NOMO-1 treated with DMSO at 0.1 percent for 48 hours (cell line): Measurements from ENCODE around the gene TMBIM1.
"Not testable (repeated sequence)": the region's sequence is repeated elsewhere in the genome, so short reads cannot be mapped to it uniquely, and the experiment has no call there.

Experiments used
- DNase-seq: peaks from one replicate; lab custom pipeline; 2025; ENCODE audit not compliant: unreplicated experiment; lab: John Stamatoyannopoulos, UW

The TMBIM1 gene

DNA sequence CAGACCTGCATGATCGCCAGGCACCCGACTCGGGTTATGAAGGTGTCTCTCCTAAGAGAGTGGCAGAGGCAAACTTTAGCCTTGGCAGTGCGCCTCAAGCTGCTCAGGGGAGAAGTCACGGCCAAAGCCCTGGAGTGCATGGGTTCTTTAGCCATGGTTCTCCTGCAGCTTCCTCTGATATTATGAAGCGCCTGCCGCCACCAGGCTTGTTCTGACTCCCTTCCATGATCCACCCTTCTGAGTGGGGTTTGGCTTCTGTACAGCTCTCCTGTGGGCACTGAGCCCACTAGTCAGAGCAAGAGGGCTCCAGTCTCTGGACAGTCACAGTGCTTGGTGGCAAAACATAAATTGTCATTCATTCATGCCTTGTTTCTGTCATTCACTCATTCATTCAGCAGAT lies 25.9 kb upstream of the TMBIM1 start:
- no peak for DNase-seq

DNA sequence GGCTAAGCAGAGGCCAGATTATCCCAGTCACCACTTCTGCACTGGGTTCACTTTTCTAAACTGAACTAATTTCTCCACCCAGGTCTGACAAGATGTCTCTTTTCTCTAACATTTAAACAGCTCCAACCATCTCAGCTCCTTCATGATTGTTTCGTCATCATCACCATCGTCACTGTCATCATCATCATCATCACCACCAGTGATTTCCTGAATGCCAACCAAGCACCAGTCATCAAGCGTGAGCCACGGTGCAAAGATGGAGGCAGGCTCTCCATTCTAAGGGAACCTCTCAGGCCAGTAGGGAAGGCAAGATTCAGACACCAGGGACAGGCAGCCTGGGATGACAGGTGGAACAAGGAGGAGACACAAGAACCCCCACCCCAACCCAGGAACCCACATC lies 25.5 kb upstream of the TMBIM1 start:
- DNase-seq: no peak

DNA sequence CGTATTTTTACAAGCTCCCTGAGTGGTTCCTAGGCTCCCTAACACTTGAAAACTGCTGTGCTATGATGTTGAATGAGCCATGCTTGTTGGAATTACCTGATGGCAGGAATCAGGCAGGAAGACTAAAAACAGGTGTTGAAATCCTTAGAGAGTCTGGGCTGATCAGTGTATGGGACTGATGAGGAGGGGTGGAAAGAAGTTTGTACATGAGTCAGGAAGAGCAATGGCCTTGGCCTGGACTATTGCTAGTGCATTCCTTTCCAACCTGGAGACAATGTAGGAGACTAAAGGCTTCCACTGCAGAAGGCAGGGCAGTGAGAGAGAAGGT lies 25.0 kb upstream of the TMBIM1 start:
- DNase-seq: no peak

DNA sequence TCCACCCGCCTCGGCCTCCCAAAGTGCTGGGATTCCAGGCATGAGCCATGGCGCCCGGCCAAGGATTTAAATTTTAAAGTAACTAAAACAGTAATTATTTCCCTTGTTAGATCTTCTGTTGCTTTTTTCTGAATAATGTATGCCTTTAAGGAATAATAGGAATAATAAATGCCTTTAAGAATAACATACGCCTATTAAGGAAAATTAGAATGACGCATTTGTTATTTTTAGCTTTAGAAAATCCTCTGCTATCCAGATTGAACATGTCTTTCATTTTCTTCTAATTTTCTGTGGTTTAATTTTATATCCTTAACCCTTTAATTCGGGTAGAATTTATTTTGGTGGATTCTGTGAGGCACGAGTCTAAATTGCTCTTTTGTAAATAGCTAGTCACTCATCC lies 23.1 kb upstream of the TMBIM1 start:
- DNase-seq: no peak

DNA sequence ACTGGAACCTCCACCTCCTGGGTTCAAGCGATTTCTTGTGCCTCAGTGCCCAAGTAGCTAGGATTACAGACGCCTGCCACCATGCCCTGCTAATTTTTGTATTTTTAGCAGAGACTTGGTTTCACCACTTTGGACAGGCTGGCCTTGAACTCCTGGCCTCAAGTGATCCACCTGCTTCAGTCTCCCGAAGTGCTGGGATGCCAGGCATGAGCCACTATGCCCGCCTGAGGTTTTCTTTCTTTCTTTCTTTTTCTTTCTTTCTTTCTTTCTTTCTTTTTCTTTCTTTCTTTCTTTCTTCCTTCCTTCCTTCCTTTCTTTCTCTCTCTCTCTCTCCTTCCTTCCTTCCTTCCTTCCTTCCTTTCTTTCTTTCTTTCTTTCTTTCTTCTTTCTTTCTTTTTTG lies 22.5 kb upstream of the TMBIM1 start:
- not testable (repeated sequence) for DNase-seq

DNA sequence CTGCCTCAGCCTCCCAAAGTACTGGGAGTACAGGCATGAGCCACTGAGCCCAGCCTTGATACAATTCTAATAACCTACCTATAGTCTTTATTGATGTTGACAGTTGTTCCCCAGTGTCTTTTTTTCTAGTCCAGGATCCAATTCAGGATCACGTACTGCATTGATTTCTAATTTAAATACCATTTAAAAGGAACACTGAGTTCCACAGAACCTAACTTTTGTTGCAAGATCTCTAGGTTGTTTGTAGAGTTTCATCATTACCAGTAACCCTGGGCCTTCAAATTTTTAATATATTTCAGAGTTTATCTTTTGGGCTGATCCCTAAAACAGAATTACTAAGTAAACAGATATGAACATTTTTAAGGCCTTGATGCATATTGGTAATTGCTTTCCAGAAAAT lies 21.1 kb upstream of the TMBIM1 start:
- no peak for DNase-seq

DNA sequence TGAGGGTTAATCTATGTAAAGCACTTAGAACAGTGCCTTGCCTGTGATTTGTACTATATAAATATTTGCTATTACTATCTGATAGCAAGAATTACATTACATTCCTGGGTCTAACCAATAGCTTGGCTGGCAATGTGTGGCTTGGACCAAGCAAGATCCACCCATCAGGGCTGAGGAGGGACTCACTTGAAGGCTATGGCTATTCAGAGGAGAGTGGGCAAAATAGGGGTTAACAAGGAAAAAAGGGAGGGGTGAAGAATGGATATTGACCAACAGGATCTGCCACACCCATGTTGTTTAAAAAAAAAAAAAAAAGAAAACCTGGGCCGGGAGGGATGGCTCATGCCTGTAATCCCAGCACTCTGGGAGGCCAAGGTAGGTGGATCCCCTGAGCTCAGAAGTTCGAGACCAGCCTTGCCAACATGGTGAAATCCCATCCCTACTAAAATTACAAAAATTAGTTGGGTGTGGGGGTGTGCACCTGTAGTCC lies 20.0 kb upstream of the TMBIM1 start:
- no peak for DNase-seq

DNA sequence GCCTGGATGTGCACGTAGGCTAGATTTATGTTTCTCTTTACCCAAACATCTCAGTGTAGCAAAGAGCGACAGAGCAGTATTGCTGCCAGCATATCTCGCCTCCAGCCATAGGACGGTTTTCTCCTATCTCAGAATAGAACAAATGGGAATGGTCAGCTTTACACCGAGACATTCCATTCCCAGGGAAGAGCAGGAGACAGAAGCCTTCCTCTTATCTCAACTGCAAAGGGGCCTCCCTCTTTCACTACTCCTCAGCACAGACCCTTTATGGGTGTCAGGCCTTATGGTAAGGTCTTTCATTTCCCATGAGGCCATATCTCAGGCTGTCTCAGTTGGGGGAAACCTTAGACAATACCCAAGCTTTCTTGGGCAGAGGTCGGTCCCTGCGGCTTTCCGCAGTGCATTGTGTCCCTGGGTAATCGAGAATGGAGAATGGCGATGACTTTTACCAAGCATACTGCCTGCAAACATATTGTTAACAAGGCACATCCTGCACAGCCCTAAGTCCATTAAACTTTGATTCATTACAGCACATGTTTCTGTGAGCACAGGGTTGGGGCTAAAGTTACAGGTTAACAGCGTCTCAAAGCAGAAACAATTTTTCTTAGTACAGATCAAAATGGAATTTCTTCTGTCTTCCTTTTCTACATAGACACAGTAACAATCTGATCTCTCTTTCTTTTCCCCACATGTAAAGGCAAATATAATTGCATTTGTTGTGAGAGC lies 19.4 kb upstream of the TMBIM1 start:
- DNase-seq: not testable (repeated sequence)

DNA sequence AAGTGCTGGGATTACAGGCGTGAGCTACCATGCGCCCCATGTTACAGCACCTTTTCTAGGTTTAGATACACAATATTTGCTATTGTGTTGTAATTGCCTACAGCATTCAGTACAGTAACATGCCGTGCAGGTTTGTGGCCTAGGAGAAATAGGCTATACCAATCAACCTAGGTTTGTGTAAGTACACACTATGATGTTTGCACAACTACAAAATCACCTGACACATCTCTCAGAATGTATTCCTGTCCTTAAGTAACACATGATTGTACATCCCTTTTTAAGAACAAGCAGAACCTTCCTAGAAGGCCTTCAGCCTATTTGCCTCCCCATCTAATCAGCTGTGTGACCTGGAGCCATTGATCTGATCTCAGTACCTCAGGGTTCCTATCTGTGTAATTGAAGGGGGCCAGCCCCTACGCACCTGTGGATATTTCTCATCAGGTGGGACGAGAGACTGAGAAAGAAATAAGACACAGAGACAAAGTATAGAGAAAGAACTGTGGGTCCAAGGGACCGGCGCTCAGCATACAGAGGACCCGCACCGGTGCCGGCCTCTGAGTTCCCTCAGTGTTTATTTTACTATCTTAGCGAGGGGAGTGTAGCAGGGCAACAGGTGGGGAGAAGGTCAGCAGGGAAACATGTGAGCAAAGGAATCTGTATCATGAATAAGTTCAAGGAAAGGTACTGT lies 18.7 kb upstream of the TMBIM1 start:
- DNase-seq: no peak

DNA sequence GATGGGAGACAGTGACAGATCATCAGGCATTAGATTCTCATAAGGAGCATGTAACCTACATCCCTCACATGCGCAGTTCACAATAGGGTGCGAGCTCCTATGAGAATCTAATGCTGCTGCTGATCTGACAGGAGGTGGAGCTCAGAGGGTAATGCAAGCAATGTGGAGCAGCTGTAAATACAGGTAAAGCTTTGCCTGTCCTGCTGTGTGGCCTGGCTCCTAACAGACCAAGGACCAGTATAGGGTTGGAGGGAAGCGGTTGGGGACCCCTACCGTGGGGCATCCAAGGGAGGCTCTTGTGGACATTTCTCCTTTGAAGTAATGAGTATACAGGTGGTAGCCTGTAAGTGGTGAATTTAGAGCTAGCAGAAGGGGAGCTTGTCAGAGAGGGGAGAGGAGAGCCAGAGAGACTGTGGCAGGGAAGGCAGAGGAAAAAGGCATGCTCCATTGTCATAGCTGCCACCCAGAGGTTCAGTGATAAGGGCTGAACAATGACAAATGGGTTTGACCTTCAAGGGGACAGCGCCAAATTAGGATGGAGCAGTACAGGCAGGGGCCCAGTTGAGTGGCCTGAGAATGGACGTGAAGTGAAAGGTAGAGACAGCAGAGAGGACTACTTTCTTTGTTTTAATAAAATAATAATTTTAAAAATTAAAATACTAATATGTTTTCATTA lies 15.2 kb upstream of the TMBIM1 start:
- DNase-seq: no peak

DNA sequence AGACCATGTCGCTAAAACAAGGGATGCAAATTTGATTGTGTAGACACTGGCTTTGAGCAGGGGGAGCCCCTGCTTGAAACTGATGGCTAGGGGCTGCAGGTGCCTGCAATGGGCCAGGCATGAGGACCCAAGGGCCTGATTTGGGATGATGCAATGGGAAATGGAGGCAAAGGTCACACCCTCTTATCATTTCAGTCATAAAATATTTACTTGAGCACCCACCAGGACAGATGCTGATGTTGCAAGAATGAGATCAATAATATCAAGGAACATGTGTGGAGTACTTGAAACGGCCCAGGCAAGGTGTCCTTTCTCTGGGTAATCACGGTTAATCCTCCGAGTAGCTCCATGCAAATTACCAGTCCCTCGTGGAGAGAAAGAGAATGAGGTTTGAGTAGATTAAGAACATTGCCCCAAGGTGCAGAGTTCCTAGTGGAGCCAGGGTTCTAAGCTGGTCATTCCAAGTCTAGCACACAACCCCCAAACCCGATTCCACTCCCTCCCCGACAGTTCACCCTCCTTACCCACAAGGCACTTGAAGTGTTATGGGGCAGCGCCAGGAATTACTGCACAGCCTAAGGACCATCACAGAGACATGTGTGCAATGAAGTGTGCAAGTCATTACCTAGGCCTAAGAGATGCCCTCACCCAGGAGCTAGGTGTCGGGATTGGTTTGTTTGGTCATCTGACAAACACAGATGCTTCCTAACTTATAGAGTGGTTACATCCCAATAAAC lies 14.0 kb upstream of the TMBIM1 start:
- DNase-seq: no peak

DNA sequence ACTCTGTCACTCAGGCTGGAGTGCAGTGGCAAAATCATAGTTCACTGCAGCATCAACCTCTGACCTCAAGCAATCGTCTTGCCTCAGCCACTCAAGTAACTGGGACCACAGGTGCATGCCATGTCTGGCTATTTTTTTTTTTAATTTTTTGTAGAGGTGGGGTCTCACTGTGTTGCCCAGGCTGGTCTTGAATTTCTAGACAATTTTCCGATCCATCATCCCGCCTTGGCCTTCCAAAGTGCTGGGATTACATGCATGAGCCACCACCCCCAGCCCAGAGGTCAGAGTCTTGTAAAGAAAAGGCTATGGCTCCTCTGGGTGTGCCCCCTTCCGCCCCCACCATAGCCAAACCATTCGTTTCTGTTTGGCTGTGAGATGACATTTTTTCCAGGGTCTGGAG lies 13.1 kb upstream of the TMBIM1 start:
- no peak for DNase-seq

DNA sequence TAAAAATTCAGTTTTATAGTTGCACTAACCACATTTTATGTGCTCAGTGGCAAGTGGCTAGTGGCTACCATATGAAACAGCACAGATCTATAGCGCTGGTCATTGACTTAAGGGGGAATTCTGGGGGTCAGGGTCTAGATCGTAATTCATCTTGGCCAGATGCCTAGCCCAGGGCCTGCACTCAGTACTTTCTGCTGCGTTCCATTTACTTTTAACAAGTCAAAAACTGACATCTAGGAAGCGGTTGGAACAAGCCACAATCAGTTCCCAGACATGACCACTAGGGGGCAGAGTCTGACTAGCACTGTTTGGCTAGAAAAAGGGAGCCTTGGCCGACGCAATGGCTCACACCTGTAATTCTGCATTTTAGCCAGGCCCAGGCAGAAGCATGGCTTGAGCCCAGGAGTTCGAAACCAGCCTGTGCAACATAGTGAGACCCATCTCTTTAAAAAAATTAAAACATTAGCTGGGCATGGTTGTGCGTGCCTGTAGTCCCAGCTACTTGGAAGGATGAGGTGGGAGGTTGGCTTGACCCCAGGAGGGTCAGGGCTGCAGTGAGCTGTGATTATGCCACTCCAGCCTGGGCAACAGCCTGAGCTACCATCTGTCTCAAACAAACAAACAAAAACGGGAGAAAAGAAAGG lies 9.0 kb upstream of the TMBIM1 start:
- peak; percentile 88 for DNase-seq

DNA sequence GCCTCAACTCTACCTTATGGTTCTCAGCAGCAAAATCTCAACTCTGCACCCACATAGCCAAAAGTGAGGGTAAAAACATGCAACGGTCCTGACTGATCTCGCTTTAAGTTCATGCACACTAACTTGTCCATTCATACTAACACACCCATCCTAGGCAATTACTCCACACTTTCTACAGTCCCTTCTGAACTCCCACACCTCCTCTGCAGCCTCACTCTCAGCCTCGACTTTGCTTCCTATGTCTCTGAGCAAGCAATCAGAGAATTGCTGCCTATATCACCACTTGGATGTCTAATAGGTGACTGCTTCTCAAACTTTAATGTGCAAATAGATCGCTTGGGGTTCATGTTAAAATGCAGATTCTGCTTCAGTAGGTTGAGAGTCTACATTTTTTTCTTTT lies 7.8 kb upstream of the TMBIM1 start:
- DNase-seq: no peak

DNA sequence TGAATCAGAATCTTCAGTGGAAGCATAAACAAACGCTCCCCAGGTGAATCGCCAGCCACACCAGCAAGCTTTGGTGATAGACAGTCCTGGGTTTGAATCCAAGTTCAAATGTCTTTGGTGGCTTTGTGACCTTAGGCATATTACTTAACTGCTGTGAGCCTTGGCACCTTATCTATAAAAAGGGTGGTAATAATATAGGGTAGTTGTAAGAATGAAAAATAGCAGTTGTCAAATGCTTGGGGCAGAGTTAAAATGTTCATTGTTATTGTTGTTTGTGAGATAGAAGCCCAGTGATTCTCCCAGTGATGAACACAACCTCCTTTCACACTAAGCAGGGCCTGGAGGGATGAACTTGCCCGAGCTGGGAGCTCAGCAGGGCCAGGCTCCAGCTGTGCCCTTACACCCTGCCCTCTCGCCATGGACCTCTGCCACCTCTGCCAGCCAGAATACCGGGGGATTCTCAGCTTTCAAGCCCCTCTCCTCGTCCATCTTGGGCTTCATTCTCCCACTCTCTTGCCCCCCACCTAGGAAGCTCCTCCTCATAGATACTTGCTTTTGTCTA lies 6.1 kb upstream of the TMBIM1 start:
- DNase-seq: no peak

DNA sequence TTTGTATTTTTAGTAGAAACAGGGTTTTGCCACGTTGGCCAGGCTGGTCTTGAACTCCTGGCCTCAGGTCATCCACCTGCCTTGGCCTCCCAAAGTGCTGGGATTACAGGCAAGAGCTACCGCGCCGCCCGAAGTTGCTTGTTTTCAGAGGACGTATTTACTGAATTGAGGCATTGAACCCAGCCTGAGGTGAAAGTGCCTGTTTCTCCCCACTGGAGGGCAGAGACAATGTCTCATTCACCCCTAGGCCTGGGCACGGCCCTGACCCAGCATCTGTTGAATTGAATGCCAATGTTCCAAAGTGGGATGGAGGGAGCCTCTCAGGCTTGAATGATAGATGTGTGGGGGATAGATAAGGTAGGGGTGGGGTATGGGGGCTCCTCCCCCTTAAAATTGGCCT lies 4.5 kb upstream of the TMBIM1 start:
- DNase-seq: no peak

DNA sequence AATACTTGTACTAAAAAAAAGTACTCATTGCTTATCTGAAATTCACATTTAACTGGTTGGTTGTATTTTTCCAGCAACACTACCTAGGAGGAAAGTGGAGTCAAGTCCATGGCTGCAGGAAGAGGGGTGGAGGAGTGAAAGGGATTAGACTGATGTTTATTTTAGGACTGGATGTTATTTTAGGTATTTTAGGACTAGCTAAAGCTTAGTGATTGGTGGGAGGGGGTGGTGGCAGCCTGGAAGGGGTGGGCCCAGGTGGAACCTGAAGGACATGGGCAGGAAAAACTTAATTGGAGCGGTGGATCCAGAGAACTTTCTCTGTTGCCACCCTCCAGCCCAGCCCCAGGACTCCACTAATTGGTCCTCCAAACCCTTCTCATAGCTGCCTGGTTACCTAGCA lies 3.9 kb upstream of the TMBIM1 start:
- DNase-seq: no peak

DNA sequence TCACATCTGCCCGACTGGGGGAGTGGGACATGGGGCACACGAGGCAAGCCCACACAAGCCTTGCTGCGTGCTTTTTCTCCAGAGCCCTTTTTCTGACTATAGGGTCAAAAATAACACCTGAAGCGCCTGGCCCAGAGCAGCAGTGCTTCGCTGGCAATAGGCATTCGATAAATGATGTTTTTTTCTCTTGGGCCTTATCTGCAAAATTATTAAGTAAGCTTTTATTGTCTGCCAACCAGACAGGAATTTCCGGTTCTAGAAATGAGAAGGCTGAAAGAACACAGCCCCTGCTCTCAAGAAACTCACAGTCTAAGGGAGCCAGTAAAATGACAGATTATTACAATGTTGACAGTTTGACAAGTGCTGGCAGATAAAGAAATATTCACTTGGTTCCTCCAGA lies 2.7 kb upstream of the TMBIM1 start:
- DNase-seq: no peak

DNA sequence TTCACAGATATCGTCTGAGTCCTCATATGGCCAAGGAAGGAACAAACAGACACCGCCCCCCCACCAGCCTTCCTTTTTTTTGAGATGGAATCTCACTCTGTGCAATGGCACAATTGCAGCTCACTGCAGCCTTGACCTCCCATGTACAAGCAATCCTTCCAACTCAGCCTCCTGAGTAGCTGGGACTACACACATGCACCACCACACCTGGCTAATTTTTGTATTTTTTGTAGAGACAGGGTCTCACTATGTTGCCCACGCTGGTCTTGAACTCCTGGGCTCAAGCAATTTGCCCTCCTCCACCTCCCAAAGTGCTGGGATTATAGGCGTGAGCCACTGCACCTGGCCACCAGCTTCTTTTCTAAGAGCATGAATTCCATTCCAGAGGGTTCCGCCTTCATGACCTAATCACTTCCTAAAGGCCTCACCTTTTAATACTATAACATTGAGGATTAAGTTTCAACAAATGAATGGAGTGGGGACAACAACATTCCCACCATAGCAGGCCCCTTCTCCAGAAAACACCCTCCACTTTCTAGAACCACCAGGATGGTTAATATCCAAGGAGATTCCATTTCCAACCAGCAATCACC lies 2.2 kb upstream of the TMBIM1 start:
- DNase-seq: no peak

DNA sequence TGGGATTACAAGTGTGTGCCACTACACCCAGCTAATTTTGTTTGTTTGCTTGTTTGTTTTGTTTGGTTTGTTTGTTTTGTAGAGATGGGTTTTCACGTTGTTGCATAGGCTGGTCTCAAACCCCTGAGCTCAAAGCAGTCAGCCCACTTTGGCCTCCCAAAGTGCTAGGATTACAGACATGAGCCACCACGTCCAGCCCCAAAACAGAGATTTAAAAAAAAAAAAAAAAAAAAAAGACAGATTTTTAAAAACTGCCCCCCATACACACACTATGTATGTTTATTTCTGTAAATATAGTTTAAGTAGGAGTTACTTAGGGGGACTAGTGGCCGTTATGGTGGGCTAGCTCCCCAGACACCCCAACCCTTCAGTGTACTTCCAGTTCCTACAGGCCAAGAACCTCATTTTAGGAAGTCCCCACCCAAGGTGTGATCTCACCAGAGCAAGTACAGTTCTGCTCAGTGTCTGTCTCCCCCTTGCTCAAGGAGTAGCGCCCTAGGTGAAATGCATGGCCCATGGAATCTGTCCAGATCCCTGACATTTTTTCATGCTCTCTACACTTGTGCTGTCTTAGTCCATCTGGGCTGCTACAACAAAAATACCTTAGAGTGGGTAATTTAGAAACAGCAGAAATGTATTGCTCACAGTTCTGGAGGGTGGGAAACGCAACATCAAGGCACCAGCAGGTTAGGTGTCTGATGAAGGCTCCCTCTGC lies 1.6 kb upstream of the TMBIM1 start:
- DNase-seq: no peak
